Urothelium cell line (cell line): ENCODE results near the gene TPRG1L.

Experiments used
- DNase-seq: peaks from one replicate; pipeline ENCODE4 v3.0.0; 2011; ENCODE audit warnings: low spot score, mixed read lengths
- FAIRE-seq: peaks from 2 replicates; lab custom pipeline; 2011; peaks lifted over from hg19 to GRCh38; lab: Jason Lieb, UNC

TPRG1L gene

DNA sequence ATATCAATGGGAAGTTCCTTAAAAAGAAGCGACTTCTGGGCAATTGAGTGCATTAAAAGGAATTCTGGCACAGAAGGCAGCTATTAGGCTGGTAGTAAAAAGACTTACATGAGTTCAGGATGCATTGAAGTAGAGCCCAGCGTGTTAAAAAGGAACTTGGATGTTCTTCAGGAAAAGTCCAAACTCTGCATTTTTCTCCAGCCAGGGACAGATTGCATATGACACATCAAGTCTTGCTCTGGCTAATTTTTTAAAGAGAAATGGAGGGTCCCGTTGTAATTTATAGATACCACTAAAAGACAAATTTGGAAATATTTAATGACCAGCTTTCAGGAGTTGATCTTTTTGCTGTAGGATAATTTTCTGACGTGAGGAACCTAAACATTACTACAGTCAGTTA, 1.2 kb downstream of the TPRG1L start:
- FAIRE-seq = no peak
- DNase-seq = no peak

DNA sequence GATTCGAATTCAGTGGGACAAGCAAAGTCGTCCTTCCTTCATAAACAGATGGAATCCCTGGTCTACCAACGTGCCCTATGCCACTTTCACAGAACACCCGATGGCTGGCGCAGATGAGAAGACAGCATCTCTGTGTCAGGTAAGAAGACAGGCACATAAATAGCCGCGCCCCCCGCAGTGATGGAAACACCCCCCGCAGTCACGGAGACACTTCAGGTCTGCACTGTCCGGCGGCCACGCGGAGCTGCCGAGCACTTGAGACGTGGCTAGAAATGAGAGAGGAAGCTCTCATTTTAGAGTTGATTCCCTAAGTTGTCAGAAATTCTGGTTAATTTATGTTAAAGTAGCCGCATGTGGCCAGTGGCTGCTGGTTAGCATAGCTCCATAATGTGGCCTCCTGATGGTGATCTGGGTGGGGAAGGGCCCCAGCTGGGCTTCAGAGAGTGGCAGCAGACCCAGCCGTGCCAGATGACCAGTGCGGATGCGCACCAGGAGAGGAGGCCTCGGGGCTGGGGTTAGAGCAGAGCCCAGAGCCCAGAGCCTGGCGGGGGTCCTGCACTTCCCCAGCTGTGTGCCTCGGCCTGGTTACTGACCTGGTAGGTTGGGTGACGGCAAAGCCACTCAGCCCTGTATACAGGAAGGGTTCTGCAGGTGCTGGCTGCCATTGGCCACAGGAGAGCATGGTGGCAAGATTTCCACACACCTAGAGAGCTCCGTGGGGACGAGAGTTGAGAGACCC, 2.9 kb downstream of the TPRG1L start:
- DNase-seq (no peak), FAIRE-seq (no peak)

DNA sequence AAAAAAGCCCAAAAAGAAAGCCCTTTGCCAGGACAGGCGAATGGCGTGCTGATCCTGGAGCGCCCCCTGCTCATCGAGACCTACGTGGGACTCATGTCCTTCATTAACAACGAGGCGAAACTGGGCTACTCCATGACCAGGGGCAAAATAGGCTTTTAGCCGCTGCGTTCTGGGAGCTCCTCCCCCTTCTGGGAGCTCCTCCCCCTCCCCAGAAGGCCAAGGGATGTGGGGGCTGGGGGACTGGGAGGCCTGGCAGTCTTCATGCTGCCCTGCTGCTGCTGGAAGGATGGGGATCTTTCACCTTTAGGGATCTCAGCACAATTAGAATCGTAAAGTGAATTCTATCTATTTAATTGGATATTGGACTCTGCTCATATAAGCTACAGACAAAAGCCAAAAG, 3.6 kb downstream of the TPRG1L start:
- DNase-seq = no peak
- no peak for FAIRE-seq

DNA sequence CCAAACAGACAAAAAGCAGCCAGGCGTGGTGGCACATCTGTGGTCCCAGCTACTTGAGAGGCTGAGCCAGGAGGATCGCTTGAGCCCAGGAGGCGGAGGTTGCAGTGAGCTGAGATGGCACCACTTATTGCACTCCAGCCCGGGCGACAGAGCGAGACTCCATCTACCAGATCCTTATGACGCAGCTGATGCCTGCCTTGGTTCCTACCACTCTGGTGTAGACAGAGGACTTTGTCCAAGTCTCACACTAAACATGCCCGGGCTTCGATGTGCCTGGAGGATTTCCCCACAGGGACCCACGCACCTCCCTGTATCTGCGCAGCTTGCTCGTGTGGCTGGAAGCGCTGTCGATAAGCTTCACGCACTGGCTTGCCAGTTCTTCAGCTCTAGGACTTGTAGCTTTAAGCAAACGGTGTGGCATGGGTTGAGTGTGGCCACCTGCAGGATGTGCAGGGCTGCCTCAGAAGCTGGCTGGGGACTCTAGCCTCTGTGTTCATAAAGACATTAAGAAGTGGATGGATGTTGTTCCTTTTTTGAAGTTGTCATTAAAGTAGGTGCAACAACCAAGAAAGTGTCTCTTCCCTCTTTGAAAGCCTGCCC, 4.8 kb downstream of the TPRG1L start:
- no peak for FAIRE-seq
- no peak for DNase-seq

DNA sequence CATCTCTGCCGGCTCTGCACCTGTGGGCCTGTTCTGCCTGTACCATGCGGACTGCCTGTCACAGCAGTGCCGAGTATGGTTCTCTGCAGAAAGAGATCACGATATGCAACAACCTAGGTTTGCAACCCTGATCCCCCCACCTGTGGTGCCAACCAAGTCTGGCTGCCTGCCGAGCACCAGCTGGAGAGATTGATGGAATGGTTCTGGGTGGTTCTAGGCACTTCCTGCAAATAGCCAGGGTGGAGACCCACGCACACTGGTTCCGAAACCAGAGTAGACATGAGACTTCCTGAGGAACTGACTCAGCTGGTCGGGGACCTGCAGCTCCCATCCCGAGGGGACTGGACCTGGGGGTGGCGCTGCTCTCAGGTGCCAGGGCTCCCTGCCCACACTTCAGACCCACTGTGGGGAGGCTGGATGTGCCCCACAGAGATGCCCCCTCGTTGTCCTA, 5.4 kb downstream of the TPRG1L start:
- no peak for DNase-seq
- FAIRE-seq = no peak

DNA sequence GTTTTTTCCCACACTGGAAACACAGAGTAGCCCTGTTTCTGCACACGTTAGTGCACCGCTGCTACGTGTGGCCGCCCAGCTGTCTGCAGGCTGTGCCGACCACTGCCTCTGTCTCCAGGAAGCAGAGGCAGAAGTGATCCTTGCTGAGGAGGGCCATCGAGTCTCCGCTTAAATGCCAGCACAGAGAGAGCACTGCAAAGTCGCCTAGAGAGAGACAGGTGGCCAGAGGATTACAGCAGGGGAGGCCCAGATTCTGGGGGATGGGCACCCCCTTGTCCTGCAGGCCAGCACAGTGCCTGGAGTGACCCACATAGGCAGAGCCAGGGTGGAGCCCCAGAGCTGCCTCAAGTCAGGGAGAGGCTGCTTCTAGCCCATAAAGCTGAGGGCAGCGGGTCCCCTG, 6.1 kb downstream of the TPRG1L start:
- FAIRE-seq (no peak), DNase-seq (no peak)

DNA sequence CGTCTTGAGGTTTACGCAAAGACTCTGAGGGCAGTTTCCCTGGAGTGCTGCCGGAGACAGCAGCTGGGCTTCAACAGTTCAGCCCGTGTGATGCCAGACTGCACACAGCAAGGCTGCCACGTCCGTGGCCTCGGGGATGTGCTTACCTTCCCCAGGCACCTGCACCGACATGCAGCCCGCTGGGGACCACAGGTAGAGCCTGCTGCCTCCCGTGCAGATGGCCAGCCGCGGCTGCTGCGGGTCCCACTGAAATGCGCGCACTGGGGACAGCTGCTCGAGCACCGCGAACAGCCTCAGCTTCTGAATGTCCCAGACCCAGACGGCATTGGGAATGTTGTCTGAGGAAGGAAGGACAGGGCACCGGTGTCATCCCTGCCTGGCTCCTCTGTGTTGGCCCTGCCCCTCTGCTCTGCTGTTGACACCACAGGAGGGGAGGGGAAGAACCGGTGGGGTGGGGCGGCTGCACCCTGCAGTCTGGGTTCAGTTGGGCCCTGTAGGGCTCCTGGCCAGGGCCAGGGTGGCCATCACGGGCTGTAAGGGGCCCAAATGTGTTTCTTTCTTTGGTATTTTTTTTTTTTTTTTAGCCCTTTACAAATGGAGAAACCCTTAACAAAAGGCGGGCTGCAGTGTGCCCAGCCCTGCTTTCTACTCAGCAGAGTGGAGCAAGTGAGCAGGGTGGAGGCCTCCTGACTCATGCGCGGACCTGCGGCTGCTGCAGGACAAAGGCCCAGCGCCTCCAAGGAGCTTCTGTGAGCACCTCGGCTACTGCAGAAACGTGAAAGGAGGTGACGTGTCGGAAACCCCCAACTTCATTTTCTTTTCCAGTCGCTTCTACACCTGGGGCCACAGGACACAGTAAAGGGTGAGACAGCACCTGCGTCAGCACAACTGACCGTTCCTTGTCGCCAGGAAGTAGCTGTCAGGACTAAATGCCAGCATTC, 6.8 kb downstream of the TPRG1L start:
- no peak for DNase-seq
- FAIRE-seq = no peak

DNA sequence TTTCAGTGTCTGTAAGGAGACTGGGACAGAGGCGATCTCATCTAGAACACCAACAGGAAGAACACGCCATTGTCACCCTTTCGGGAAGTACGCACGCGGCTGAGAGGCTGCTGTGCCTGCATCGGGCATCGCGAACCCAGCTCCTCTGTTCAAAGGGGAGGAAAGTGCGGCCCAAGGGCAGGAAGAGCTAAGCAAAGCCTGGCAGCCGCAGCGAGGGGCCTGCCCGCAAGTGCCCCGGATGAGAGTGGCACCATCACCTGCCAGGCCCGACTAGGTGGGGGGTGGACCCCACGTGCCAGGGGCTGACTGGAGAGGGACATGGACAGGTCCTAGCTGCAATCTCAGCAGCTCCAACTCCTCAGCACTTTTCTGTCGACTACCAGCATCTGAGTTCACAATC, 7.5 kb downstream of the TPRG1L start:
- FAIRE-seq (no peak), DNase-seq (no peak)

DNA sequence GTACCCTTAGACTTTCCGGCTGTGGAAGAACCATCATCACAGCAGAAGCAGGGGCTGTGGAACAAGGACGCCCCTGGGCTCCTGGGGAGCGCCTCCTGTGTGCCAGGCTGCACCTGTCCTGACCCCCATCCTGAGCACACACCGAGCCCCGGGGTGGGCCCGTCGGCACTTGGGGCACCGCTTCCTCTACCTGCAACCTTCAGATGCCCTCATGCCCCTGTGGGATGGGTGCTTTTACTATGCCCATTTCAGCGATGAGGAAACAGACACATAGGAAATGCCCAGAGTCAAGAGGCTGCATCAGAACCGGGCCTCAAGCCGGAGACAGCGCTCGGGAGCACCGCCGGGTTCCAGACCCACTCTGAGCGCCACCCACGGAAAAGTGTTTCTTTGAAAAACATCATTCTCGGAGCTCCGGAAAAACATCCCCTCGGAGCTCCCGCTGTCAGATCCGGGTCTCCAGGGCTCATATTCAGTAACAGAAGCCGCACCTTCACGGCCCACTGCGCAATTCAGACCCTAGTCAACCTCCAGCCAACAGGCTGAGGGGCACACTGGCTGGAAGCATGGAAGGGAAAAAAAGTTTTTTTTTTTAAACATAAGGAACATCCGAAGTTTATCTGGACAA, 8.0 kb downstream of the TPRG1L start:
- DNase-seq = no peak
- FAIRE-seq = no peak

DNA sequence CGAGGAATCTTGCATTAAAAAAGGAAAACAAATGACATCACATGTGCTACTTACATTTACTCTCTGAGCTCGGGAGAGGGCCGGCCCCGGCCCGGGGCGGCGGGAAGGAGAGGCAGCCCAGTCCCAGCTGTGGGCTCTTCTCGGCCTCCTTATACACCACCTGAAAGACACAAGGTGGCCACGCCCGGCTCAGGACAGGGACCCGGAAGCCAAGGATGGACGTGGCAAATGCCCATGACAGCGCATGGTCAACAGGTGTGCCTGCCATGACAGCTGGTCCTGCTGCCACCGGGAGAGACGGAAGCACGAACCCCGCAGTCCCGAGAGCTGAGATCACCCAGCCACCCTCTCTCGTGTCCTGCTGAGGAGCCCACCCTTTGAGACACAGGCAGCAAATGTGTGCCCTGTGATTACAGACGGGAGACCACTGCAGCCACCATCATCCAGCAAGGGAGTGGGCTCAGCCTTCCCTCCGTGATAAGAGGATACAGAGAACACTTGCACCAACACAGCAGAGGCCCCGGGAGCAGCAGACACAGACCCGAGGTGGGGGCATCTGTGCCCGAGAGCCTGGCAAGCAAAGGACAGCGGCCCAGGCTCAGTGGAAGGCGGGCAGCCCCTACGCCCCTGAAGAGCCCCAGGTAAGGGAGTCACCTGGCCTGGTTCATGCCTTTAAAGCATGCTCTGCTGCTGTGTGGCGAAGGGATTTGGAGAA, 8.7 kb downstream of the TPRG1L start:
- DNase-seq (no peak), FAIRE-seq (no peak)

DNA sequence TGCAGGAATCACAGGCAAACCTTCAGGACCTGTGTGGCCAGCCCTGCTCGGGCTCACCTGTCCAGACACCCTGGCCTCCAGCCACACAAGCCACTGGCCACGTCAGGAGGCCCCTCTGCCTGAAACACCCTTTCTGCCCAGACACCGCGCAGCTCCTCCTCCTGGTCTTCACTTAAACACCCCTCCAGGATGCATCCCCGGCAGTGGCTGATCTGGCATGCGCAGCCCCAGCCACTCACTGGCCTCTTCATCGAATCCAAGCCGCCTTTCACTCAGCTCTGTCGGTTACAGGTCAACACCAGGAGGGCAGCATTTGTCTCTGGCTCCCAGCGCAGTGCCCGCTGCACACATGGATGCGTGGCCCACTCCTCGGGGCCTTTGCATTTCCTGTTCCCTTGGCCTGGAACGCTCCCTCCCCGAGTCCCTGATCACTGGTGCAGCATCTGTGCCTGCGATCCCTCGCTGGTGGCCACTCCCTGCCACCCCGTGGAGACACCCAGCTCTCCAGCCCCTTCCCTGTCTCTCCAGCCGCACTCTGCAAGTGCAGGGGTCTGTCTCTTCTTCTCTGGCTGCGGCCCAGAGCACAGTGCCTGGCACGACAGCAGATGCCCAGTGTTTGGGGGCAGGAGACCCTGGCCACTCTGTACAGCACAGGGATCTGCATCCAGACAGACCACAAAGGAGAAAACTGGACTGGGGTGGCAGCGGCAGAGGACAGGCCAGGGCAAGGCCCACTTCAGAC, 9.4 kb downstream of the TPRG1L start:
- FAIRE-seq (no peak), DNase-seq (no peak)

DNA sequence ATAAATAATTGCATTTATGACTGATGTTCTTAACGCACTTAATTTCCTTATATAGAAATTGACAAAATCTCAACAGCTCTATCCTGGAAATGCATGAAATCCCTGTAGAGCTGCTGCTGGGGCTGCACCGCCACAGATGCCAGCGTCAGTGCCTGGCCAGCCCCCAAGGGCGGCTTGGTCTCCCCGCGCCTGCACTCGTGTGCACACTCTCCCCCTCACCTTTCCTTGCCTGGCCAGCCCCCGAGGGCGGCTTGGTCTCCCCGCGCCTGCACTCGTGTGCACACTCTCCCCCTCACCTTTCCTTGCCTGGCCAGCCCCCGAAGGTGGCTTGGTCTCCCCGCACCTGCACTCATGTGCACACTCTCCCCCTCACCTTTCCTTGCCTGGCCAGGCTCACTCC, 11.3 kb downstream of the TPRG1L start:
- DNase-seq = no peak
- FAIRE-seq = no peak

DNA sequence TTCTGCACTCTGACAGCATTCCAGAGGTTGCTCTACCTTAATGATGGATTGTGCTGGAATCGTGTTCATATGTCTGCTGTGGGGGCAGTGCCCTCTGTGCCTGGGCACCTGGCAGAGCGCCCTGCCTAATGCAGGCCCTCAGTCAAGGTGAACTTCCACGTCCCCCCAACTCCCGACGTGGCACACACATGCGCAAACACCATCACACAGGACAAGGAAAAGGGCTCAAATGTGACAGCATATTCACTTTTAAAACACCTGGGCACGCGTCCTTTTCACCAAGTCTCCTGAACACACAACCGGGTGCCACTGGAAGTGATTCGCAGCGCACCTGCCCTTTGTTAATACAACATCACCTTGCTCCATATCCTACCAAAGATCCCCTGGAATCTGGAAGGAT, 11.7 kb downstream of the TPRG1L start:
- FAIRE-seq (no peak), DNase-seq (no peak)

DNA sequence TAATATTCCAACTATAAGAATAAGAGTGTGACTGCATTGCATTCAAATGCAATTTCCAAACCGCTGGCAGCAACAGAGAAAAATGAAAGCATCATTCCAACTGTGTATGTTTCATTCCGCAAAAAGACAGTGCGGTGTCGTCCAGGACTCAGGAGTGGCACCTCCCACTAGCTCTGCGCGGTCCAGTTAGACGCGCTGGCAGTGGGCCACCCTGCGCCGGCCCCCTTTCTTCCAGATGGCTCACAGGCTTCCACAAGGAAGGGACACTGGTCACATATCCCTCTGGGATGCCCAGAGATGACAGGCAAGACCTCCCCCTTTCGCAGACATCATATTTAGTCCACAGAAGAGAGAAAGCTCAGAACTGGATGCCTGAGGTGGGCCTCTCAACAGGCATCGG, 13.2 kb downstream of the TPRG1L start:
- no peak for DNase-seq
- no peak for FAIRE-seq

DNA sequence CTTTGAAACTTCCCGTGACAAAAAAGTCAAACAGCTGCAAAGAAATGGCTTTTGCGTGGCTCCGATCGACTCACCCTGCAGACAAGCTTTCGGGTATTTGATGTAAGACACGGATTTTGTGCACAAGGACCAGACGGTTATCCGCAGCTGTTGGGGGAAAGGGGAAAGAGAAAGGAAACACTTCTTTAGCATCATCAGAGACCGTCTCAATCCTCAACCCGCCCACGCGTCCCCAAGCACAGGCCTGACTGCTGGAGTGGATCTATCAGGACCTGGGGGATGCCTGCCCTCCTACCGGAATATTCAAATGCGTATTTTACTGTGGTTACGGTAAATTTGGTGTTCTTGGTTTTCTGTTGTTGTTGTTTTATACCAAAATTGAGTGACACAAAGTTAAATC, 13.9 kb downstream of the TPRG1L start:
- FAIRE-seq (no peak), DNase-seq (no peak)

DNA sequence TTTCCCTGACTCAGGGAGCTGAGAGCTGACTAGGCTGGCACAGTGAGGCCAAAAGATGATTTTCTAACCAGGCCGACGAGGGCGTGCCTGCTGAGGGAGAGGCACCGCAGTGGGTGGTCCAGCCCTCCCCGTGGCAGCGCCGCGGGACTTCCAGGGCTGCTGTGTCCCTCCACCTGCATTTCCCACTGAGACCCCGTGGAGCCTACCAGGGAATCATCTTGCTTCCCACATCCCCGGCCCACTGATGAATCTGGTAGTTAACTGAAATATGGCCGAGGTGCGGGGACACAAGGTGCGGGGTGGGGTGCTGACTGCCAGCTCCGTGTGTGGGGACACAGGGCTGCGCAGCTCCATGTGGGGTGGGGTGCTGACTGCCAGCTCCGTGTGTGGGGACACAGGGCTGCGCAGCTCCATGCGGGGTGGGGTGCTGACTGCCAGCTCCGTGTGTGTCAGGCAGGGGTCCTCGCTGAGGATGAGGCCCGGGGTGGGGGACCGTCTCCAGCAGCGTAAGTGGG, 14.6 kb downstream of the TPRG1L start:
- FAIRE-seq = no peak
- no peak for DNase-seq

DNA sequence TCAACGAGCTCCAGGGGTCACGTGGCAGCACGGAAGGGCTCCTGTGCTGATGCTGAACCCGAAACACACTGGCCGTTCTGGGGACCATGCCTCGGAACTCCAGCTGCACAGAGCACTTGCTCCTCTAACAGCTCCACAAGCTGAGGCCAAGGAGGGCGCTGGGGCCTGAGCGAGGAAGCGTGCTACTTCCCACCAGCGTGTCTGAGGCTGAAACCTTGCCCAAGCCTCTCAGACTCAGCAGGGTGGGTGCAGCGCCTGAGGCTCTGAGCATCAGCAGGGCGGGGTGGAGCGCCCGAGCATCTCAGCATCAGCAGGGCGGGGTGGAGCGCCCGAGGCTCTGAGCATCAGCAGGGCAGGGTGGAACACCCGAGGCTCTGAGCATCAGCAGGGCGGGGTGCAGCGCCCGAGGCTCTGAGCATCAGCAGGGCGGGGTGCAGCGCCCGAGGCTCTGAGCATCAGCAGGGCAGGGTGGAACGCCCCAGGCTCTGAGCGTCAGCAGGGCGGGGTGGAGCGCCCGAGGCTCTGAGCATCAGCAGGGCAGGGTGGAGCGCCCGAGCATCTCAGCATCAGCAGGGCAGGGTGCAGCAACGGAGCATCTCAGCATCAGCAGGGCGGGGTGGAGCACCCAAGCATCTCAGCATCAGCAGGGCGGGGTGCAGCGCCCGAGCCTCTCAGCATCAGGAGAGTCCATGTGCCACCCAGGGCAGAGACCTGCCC, 15.5 kb downstream of the TPRG1L start:
- FAIRE-seq (no peak), DNase-seq (no peak)

DNA sequence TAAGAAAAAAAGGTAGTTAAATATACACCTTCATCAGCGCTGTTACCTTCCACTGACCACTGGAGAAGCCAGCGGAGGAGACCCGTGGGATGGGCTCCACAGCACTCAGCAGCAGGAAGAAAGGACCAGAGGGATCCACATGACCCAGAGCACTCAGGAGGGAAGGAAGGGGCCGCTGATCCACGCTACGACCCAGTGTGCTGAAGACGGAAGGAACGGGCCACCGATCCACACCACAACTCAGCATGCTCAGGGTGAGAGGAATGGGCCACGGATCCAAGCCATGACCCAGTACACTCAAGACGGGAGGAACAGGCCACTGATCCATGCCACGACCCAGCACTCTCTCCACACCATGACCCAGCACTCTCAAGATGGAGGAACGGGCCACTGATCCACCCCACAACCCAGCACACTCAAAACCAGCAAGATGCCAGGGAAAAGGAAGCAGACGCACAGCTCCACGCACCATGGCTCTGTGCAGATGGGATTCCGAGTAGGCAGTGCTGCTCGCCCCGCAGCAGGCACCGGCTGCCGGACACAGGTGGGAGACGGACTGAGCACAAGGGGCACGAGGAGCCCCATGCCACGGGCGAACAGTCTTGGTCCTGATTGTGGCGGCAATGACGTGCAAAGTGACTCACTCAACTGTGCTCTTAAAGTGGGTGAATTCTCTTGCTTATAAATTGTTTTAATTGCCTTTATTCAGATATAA, 16.4 kb downstream of the TPRG1L start:
- no peak for FAIRE-seq
- DNase-seq = no peak
